GM10266 (cell line): ENCODE data around the gene PAQR8.
A peak's percentile ranks its signal among the peaks of the same experiment; 100 is the strongest.

Experiments used
- DNase-seq: peaks from one replicate; pipeline ENCODE4 v3.0.0; 2012; ENCODE audit errors: extremely low spot score
- CTCF ChIP-seq: IDR thresholded peaks from 2 replicates; pipeline ENCODE4 v1.5.1; 2012; ENCODE audit warnings: mild to moderate bottlenecking, low read depth; ENCODE audit not compliant: control insufficient read depth, insufficient read depth; ENCODE audit errors: missing control alignments

Gene PAQR8

GRCh38 chr6:52346503-52346902 lies 15.4 kb upstream of the PAQR8 start:
- TF ChIP-seq CTCF: no peak

GRCh38 chr6:52347818-52348217 lies 14.1 kb upstream of the PAQR8 start:
- DNase-seq: no peak
- TF ChIP-seq CTCF: no peak

More at GRCh38 chr6:52346503-52346902, 15.4 kb upstream of the PAQR8 start:
- no peak for DNase-seq

GRCh38 chr6:52351879-52352238 lies 10.1 kb upstream of the PAQR8 start:
- DNase-seq: no peak
- no peak for TF ChIP-seq CTCF

GRCh38 chr6:52352239-52353018 lies 9.5 kb upstream of the PAQR8 start:
- TF ChIP-seq CTCF: no peak
- DNase-seq: peak; percentile 30

GRCh38 chr6:52356017-52356416 lies 5.9 kb upstream of the PAQR8 start:
- DNase-seq: no peak
- TF ChIP-seq CTCF: no peak

GRCh38 chr6:52359403-52359802 lies 2.5 kb upstream of the PAQR8 start:
- DNase-seq: no peak
- no peak for TF ChIP-seq CTCF

GRCh38 chr6:52360028-52360427 lies 1.9 kb upstream of the PAQR8 start:
- DNase-seq: no peak
- no peak for TF ChIP-seq CTCF
